Osteocyte (in vitro differentiated cells): ENCODE data around the gene CNTN5. TPM values are rescaled to one million over a fixed set of nuclear protein-coding genes. Genes with fewer than 3 reads are reported as not detected.
A peak's percentile ranks its signal among the peaks of the same experiment; 100 is the strongest.

ENCODE experiments used
- DNase-seq: peaks from one replicate; pipeline ENCODE4 v3.0.0; 2021; ENCODE audit warnings: mixed read lengths; ENCODE audit not compliant: unreplicated experiment; ENCODE audit errors: extremely low spot score
- H3K27ac Mint-ChIP-seq: one replicate; pipeline ENCODE4 v1.8.0; 2021; ENCODE audit warnings: mild to moderate bottlenecking, mixed read lengths; ENCODE audit not compliant: unreplicated experiment
- H3K27me3 Mint-ChIP-seq: one replicate; pipeline ENCODE4 v1.8.0; 2021; ENCODE audit warnings: mixed read lengths; ENCODE audit not compliant: unreplicated experiment
- H3K36me3 Mint-ChIP-seq: one replicate; pipeline ENCODE4 v1.8.0; 2021; ENCODE audit warnings: mixed read lengths; ENCODE audit not compliant: unreplicated experiment
- H3K4me1 Mint-ChIP-seq: one replicate; pipeline ENCODE4 v1.8.0; 2021; ENCODE audit warnings: mixed read lengths; ENCODE audit not compliant: unreplicated experiment
- H3K4me3 Mint-ChIP-seq: one replicate; pipeline ENCODE4 v1.8.0; 2021; ENCODE audit warnings: mild to moderate bottlenecking, moderate library complexity, mixed read lengths; ENCODE audit not compliant: unreplicated experiment
- H3K9me3 Mint-ChIP-seq: one replicate; pipeline ENCODE4 v1.8.0; 2021; ENCODE audit warnings: mixed read lengths; ENCODE audit not compliant: unreplicated experiment
- CTCF ChIP-seq: fragments of 200-600 bp; sonication (generic); IDR thresholded peaks from 2 replicates; pipeline ENCODE4 v1.5.0; 2021; ENCODE audit warnings: antibody characterized with exemption, mild to moderate bottlenecking, moderate library complexity
- total RNA-seq: library from RNA; stranded (reverse); gene quantifications from 2 replicates; pipeline ENCODE4 v1.2.1, GENCODE V29; 2021

The CNTN5 gene
- total RNA-seq, 1 donor from 2014 or later: 0.30 TPM

GRCh38 chr11:99683933-99684332, 663.2 kb downstream of the CNTN5 start:
- no peak for DNase-seq
- TF ChIP-seq CTCF: no peak
- H3K9me3 Mint-ChIP-seq: no peaks in the 10 kb centered on the region
- peaks cover 49% of the 10 kb centered on the region for H3K27me3 Mint-ChIP-seq
- H3K27ac Mint-ChIP-seq: no peak overlapping the region
- no peak overlapping the region for H3K4me3 Mint-ChIP-seq
- H3K36me3 Mint-ChIP-seq: no peaks in the 10 kb centered on the region
- H3K4me1 Mint-ChIP-seq: no peaks in the 10 kb centered on the region

- peaks cover 34% of the 10 kb centered on the region for H3K27me3 Mint-ChIP-seq
- no peak for DNase-seq
- peaks cover 18% of the 10 kb centered on the region for H3K9me3 Mint-ChIP-seq
- no peak overlapping the region for H3K27ac Mint-ChIP-seq
- H3K4me3 Mint-ChIP-seq: no peak overlapping the region
- H3K4me1 Mint-ChIP-seq: no peaks in the 10 kb centered on the region
- peaks cover 2% of the 10 kb centered on the region for H3K36me3 Mint-ChIP-seq
- no peak for TF ChIP-seq CTCF
Observed at GRCh38 chr11:99686838-99687237, 666.1 kb downstream of the CNTN5 start.

- H3K27me3 Mint-ChIP-seq: peaks cover 30% of the 10 kb centered on the region
- no peak overlapping the region for H3K27ac Mint-ChIP-seq
- H3K4me1 Mint-ChIP-seq: no peaks in the 10 kb centered on the region
- H3K36me3 Mint-ChIP-seq: peaks cover 2% of the 10 kb centered on the region
- DNase-seq: no peak
- peaks cover 18% of the 10 kb centered on the region for H3K9me3 Mint-ChIP-seq
- TF ChIP-seq CTCF: peak; percentile 24
- no peak overlapping the region for H3K4me3 Mint-ChIP-seq
Observed at GRCh38 chr11:99687320-99687719, 666.6 kb downstream of the CNTN5 start.

- Mint-ChIP-seq H3K4me1 (peaks cover 29% of the 10 kb centered on the region), H3K27ac (peak overlapping the region; percentile 66), H3K4me3 (peak overlapping the region; percentile 7), H3K27me3 (no peaks in the 10 kb centered on the region), H3K9me3 (peaks cover 18% of the 10 kb centered on the region), H3K36me3 (peaks cover 2% of the 10 kb centered on the region)
- no peak for DNase-seq
- no peak for TF ChIP-seq CTCF
Observed at GRCh38 chr11:99693941-99694492, 673.3 kb downstream of the CNTN5 start.

- H3K27me3 Mint-ChIP-seq: peaks cover 7% of the 10 kb centered on the region
- no peak for TF ChIP-seq CTCF
- peaks cover 13% of the 10 kb centered on the region for H3K9me3 Mint-ChIP-seq
- peaks cover 2% of the 10 kb centered on the region for H3K36me3 Mint-ChIP-seq
- H3K4me3 Mint-ChIP-seq: no peak overlapping the region
- DNase-seq: no peak
- peaks cover 29% of the 10 kb centered on the region for H3K4me1 Mint-ChIP-seq
- peak overlapping the region; percentile 66 for H3K27ac Mint-ChIP-seq
Observed at GRCh38 chr11:99695106-99695505, 674.4 kb downstream of the CNTN5 start.
